Lower leg skin (tissue), 3 donors: ENCODE data around the gene GCAT.

Source experiments
- POLR2A ChIP-seq, 2 donors: fragments of 450-650 bp; IDR thresholded peaks; one replicate each; pipeline ENCODE4 v1.6.1; 2016 to 2017; ENCODE audit warnings: antibody characterized with exemption in 2 of 2, mild to moderate bottlenecking in 1 of 2, moderate library complexity in 1 of 2
- TF ChIP-seq, protein P1 (sequence below), 3 donors: fragments of 450-650 bp; IDR thresholded peaks; one replicate each; pipeline ENCODE4 v1.5.1; 2016; ENCODE audit warnings: antibody characterized with exemption in 3 of 3, mild to moderate bottlenecking in 3 of 3, moderate library complexity in 2 of 3

DNA sequence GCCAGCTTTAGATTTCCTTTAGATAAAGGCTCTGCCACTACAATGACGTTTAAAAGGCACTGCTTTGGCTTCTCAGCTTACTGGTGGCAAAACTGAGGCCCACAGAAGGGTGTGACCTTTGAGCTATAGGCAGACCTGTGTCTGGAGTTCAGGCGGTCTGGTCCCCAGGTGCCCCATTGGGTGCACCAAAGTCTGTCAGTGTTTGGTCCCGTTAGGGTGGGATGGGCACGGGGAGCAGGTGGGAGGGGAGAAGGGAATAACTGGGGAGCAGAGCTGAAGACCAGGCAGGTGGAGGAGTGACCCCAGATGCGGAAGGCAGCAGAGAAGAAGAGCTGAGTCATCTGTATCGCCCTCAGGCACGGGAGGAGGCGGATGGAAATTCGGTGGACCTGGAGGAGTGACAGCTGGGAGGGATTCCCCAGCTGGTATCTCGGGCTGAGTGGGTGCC, 45.3 kb upstream of the GCAT start:
- TF ChIP-seq, protein P1, sequence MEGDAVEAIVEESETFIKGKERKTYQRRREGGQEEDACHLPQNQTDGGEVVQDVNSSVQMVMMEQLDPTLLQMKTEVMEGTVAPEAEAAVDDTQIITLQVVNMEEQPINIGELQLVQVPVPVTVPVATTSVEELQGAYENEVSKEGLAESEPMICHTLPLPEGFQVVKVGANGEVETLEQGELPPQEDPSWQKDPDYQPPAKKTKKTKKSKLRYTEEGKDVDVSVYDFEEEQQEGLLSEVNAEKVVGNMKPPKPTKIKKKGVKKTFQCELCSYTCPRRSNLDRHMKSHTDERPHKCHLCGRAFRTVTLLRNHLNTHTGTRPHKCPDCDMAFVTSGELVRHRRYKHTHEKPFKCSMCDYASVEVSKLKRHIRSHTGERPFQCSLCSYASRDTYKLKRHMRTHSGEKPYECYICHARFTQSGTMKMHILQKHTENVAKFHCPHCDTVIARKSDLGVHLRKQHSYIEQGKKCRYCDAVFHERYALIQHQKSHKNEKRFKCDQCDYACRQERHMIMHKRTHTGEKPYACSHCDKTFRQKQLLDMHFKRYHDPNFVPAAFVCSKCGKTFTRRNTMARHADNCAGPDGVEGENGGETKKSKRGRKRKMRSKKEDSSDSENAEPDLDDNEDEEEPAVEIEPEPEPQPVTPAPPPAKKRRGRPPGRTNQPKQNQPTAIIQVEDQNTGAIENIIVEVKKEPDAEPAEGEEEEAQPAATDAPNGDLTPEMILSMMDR (IDR thresholded peaks at IDR 0.05) = no peak
- TF ChIP-seq POLR2A (IDR thresholded peaks at IDR 0.05) = no peak
